ENCODE data around the gene CIPC.

DNA sequence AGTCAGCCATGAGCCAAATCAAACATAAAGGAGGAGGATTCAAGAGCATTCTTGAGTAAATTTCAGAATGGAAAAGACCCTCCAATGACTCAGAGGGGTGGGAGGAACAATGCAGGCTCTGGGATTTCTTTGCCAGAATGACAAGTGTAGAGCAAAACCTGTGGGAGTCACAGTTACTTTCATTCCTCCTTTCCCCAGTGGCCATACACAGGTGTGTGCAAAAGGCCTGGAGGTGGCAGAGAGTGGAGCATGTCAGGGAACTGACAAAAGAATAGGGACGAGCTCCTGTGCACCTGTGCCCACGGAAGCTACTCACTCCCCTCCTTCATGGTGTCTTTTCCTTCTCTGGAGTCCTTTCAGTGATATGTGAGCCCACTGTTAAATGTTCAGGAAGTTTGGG lies 9.4 kb upstream of the CIPC start:
- TF ChIP-seq TBX3 (IDR thresholded peaks at IDR 0.05; ENCODE audit: borderline replicate concordance): no peak
- TF ChIP-seq, protein P1, sequence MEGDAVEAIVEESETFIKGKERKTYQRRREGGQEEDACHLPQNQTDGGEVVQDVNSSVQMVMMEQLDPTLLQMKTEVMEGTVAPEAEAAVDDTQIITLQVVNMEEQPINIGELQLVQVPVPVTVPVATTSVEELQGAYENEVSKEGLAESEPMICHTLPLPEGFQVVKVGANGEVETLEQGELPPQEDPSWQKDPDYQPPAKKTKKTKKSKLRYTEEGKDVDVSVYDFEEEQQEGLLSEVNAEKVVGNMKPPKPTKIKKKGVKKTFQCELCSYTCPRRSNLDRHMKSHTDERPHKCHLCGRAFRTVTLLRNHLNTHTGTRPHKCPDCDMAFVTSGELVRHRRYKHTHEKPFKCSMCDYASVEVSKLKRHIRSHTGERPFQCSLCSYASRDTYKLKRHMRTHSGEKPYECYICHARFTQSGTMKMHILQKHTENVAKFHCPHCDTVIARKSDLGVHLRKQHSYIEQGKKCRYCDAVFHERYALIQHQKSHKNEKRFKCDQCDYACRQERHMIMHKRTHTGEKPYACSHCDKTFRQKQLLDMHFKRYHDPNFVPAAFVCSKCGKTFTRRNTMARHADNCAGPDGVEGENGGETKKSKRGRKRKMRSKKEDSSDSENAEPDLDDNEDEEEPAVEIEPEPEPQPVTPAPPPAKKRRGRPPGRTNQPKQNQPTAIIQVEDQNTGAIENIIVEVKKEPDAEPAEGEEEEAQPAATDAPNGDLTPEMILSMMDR (CRISPR knock-in tag; IDR thresholded peaks at IDR 0.05): no peak
- no peak for TF ChIP-seq BHLHE40 (IDR thresholded peaks at IDR 0.05; ENCODE audit: low read length)
